GM23248 (cell line): ENCODE measurements around the gene PARVB. TPM values are rescaled to one million over a fixed set of nuclear protein-coding genes. Genes with fewer than 3 reads are reported as not detected.

Experiments
- DNase-seq: peaks from one replicate; pipeline ENCODE4 v3.0.0-alpha.2; 2015
- H2AFZ ChIP-seq: fragments of 200-600 bp; sonication (generic); 2 replicates; pipeline ENCODE4 v1.6.1; 2016; ENCODE audit warnings: antibody characterized with exemption
- H3F3A ChIP-seq: fragments of 200-600 bp; sonication (generic); 2 replicates; pipeline ENCODE4 v1.6.1; 2016; ENCODE audit warnings: mild to moderate bottlenecking, antibody characterized with exemption, mixed run types; ENCODE audit not compliant: insufficient read depth
- H3K27ac ChIP-seq: fragments of 200-600 bp; sonication (generic); 2 replicates; pipeline ENCODE4 v1.5.1; 2016; ENCODE audit warnings: mild to moderate bottlenecking
- H3K27me3 ChIP-seq: fragments of 200-600 bp; sonication (generic); replicated peaks from 2 replicates; pipeline ENCODE4 v1.6.1; 2016; ENCODE audit warnings: mild to moderate bottlenecking; ENCODE audit not compliant: insufficient read depth
- H3K36me3 ChIP-seq: fragments of 200-600 bp; sonication (generic); 2 replicates; pipeline ENCODE4 v1.6.1; 2016; ENCODE audit warnings: low read depth, mild to moderate bottlenecking
- H3K4me1 ChIP-seq: fragments of 200-600 bp; sonication (generic); 2 replicates; pipeline ENCODE4 v1.6.1; 2016; ENCODE audit warnings: mild to moderate bottlenecking; ENCODE audit not compliant: insufficient read depth
- H3K4me2 ChIP-seq: fragments of 200-600 bp; sonication (generic); one replicate; pipeline ENCODE4 v1.6.1; 2016; ENCODE audit warnings: mild to moderate bottlenecking; ENCODE audit not compliant: unreplicated experiment
- H3K4me3 ChIP-seq: fragments of 200-600 bp; sonication (generic); 2 replicates; pipeline ENCODE4 v1.5.1; 2016; ENCODE audit warnings: mild to moderate bottlenecking
- H3K79me2 ChIP-seq: fragments of 200-600 bp; sonication (generic); 2 replicates; pipeline ENCODE4 v1.6.1; 2016; ENCODE audit warnings: mild to moderate bottlenecking; ENCODE audit not compliant: insufficient read depth
- H3K9ac ChIP-seq: fragments of 200-600 bp; sonication (generic); 2 replicates; pipeline ENCODE4 v1.6.1; 2016; ENCODE audit warnings: mild to moderate bottlenecking
- H3K9me2 ChIP-seq: fragments of 200-600 bp; sonication (generic); 2 replicates; pipeline ENCODE4 v1.6.1; 2016; ENCODE audit warnings: mixed run types, mild to moderate bottlenecking, moderate library complexity; ENCODE audit not compliant: insufficient read depth
- H3K9me3 ChIP-seq: fragments of 200-600 bp; sonication (generic); one replicate; pipeline ENCODE4 v1.6.1; 2017; ENCODE audit warnings: low read depth
- H4K20me1 ChIP-seq: fragments of 200-600 bp; sonication (generic); 2 replicates; pipeline ENCODE4 v1.6.0; 2016; ENCODE audit not compliant: insufficient read depth
- EZH2 ChIP-seq: fragments of 200-600 bp; sonication (generic); IDR thresholded peaks from 2 replicates; pipeline ENCODE4 v1.6.1; 2018; ENCODE audit warnings: antibody characterized with exemption, mild to moderate bottlenecking; ENCODE audit not compliant: insufficient read depth, poor library complexity, severe bottlenecking
- EZH2phosphoT487 ChIP-seq: fragments of 200-600 bp; sonication (generic); IDR thresholded peaks from 2 replicates; pipeline ENCODE4 v1.6.1; 2018; ENCODE audit warnings: antibody characterized with exemption, moderate library complexity, mild to moderate bottlenecking, low read depth; ENCODE audit not compliant: insufficient read depth
- WGBS, 2 experiments: methylation state at CpG; one replicate each; pipeline ENCODE4 v1.1.6; 2015 to 2017; ENCODE audit warnings: low lambda C conversion rate in 2 of 2, low coverage in 1 of 2; ENCODE audit errors: missing lambda C conversion rate in 2 of 2; 5-methylcytosine and 5-hydroxymethylcytosine counted together
- in situ Hi-C: fragments of 300-500 bp; cut with MboI; formaldehyde crosslinking; loops from 2 replicates; pipeline ENCODE4 v1.15.0; 2020
- polyA plus RNA-seq: library from polyadenylated mRNA; unstranded; fragments of >200 nt; fragmentation: Nextera tagmentation; extraction: Ambion mirVana; gene quantifications from 2 replicates; pipeline ENCODE4 v1.2.1, GENCODE V29; 2016
- total RNA-seq: library from RNA; depleted of rRNA; stranded (reverse); fragments of >200 nt; shearing (Covaris generic); gene quantifications from 2 replicates; pipeline ENCODE4 v1.2.3, GENCODE V29; 2014

Gene PARVB
- total and polyA plus RNA-seq, 2 experiments from 2014 or later = 52.6 to 141 TPM

- TF ChIP-seq EZH2phosphoT487 (no peak), EZH2 (no peak)
Observed at GRCh38 chr22:44199164-44199563, 175.1 kb downstream of the PARVB start.

DNA sequence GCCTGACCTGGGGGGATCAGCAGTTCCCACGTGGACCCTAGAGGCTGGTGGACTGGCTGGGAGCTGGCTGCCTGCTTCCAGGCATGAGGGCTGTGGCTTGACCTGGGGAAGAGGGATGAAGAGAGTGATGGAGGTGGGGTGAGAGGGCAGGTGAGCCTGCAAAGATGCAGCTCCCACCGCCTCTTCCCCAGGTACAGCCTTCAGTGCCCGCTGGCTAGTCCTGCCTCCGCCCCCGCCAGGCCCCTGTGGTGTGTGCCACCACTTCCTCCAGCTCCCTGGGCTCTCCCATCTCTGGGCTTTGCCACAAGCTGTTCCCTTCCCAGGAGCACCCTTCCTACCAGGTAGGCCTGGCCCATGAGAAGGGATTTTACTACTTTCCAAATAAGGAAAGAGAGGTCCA, 175.8 kb downstream of the PARVB start:
- no peaks in the 10 kb centered on the region; the same call in none of the 2 replicates for H3K27me3 ChIP-seq
- peaks cover 12% of the 10 kb centered on the region for H3K4me1 ChIP-seq
- no peak overlapping the region for H3K4me3 ChIP-seq
- H3K9me3 ChIP-seq = no peaks in the 10 kb centered on the region
- no peaks in the 10 kb centered on the region for H4K20me1 ChIP-seq
- in situ Hi-C loops = no loop called here
- no peak overlapping the region for H3K4me2 ChIP-seq
- no peak for TF ChIP-seq EZH2
- no peak for TF ChIP-seq EZH2phosphoT487
- no peaks in the 10 kb centered on the region for H3K36me3 ChIP-seq
- no peaks in the 10 kb centered on the region for H3K79me2 ChIP-seq
- H3K9ac ChIP-seq = no peak overlapping the region
- no peak overlapping the region for H3K27ac ChIP-seq
- H3F3A ChIP-seq = 0 out of 2 replicates have a peak, but pooled peaks cover 5% of the 10 kb centered on the region
- H2AFZ ChIP-seq = no peak overlapping the region
- no peak for DNase-seq
- H3K9me2 ChIP-seq = no peaks in the 10 kb centered on the region
- WGBS, 2 experiments = 69 to 70% methylated on average over 5 of the region's 5 CpGs

More at GRCh38 chr22:44199164-44199563, 175.1 kb downstream of the PARVB start:
- no peak for DNase-seq
- 74 to 76% methylated on average over 2 of the region's 2 CpGs for WGBS, 2 experiments
- Histone ChIP-seq H3K9me2 (no peaks in the 10 kb centered on the region), H3K9ac (no peak overlapping the region), H3K4me1 (peaks cover 12% of the 10 kb centered on the region), H3K79me2 (no peaks in the 10 kb centered on the region), H3K9me3 (no peaks in the 10 kb centered on the region), H3K4me3 (no peak overlapping the region), H3K27me3 (peaks cover 1% of the 10 kb centered on the region), H3K27ac (no peak overlapping the region), H3K4me2 (no peak overlapping the region), H4K20me1 (no peaks in the 10 kb centered on the region), H3K36me3 (no peaks in the 10 kb centered on the region), H3F3A (0 out of 2 replicates have a peak, but pooled peaks cover 5% of the 10 kb centered on the region), H2AFZ (no peak overlapping the region)
- in situ Hi-C loops = no loop called here

- Histone ChIP-seq H3K36me3 (no peaks in the 10 kb centered on the region), H3K9me3 (no peaks in the 10 kb centered on the region), H3K9me2 (no peaks in the 10 kb centered on the region), H3K4me3 (no peak overlapping the region), H4K20me1 (no peaks in the 10 kb centered on the region), H3K27ac (no peak overlapping the region), H3F3A (0 out of 2 replicates have a peak, but pooled peaks cover 5% of the 10 kb centered on the region), H3K79me2 (no peaks in the 10 kb centered on the region), H3K9ac (no peak overlapping the region), H3K4me2 (no peak overlapping the region), H3K4me1 (peaks cover 12% of the 10 kb centered on the region), H3K27me3 (no peaks in the 10 kb centered on the region; the same call in 1 of the 2 replicates), H2AFZ (no peak overlapping the region)
- no peak for TF ChIP-seq EZH2phosphoT487
- no peak for TF ChIP-seq EZH2
- in situ Hi-C loops = no loop called here
- WGBS, 2 experiments = 84 to 88% methylated on average over 5 to 6 of the region's 6 CpGs
- no peak for DNase-seq
Observed at GRCh38 chr22:44200451-44200850, 176.3 kb downstream of the PARVB start.

DNA sequence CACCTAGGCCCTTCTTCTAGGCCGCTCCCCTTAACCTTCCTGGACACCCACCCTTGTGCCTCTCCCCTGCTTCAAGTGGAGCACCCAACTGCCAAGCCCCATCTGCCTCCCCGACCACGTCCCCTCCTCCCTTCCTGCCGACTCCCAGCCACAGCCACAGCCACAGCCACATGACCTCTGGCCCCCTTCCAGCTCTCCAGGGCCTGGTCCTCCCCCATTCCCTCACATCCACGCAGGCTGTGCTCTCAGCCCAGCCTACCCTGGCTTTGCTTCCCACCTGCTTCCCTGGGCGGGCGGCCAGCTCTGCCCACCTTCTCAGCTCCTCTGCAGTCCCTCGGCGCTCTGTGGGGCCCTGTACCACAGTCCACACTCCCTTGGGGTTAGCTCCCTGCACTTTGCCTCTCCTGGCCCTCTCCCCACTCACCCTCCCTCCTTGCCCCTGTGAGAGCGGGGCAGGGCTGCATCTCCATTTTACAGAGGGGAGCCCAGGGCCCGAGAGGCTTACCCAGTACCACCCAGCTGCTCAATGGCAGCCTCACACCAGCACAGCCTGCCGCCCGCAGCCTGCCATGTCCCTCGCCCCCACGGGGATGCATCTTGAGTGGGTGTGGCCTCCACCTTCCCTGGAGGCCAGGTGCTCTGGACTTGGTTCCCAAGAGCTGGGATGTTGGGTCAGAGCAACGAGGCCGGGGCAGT, 176.9 kb downstream of the PARVB start:
- H3K36me3 ChIP-seq = no peaks in the 10 kb centered on the region
- no peaks in the 10 kb centered on the region for H3K9me2 ChIP-seq
- H2AFZ ChIP-seq = no peak overlapping the region
- H3K4me3 ChIP-seq = no peak overlapping the region
- no peaks in the 10 kb centered on the region; the same call in 1 of the 2 replicates for H3K27me3 ChIP-seq
- 80 to 85% methylated on average over 13 to 17 of the region's 17 CpGs for WGBS, 2 experiments
- H3K9me3 ChIP-seq = no peaks in the 10 kb centered on the region
- no peak overlapping the region for H3K9ac ChIP-seq
- no peak for DNase-seq
- TF ChIP-seq EZH2 (no peak), EZH2phosphoT487 (no peak)
- H3K79me2 ChIP-seq = no peaks in the 10 kb centered on the region
- H3K4me2 ChIP-seq = no peak overlapping the region
- 0 out of 2 replicates have a peak, but pooled peaks cover 5% of the 10 kb centered on the region for H3F3A ChIP-seq
- no peak overlapping the region for H3K27ac ChIP-seq
- in situ Hi-C loops = no loop called here
- peaks cover 12% of the 10 kb centered on the region for H3K4me1 ChIP-seq
- no peaks in the 10 kb centered on the region for H4K20me1 ChIP-seq
